ENCODE results near the gene NUDT2. TPM values are rescaled to one million over a fixed set of nuclear protein-coding genes. Genes with fewer than 3 reads are reported as not detected.

Gene NUDT2
- total RNA-seq, 2 experiments from 2014 or later, result 23.8 to 28.0 TPM

GRCh38 chr9:34318163-34318790, 11.1 kb upstream of the NUDT2 start:
- no peak overlapping the region for H3K4me3 ChIP-seq (ENCODE audit: low read depth, low read length, poor library complexity, severe bottlenecking)
- DNase-seq (ENCODE audit: low spot score), result no peak
- BruUV-seq (replicated peaks), result no TSS peak
- peaks cover 2% of the 10 kb centered on the region for H3K4me1 ChIP-seq (ENCODE audit: insufficient read depth, low read length, poor library complexity, severe bottlenecking)
- peaks cover 22% of the 10 kb centered on the region; the same call in 1 of the 2 replicates for H3K79me2 ChIP-seq (ENCODE audit: insufficient read depth, low read depth, low read length)
- no peak overlapping the region for H2AFZ ChIP-seq (ENCODE audit: low read length)
- H3K9me3 ChIP-seq (ENCODE audit: low read length), result 0 out of 2 replicates have a peak, but pooled peaks cover 3% of the 10 kb centered on the region
- no peak overlapping the region for H3K4me2 ChIP-seq (ENCODE audit: low read length)
- intact Hi-C loops (cut with micrococcal nuclease; ENCODE audit: unreplicated experiment), result loop anchor here (5.0 kb wide), 1 partner anchor 36 kb away; no protein-coding TSS in a partner anchor
- H3K36me3 ChIP-seq (ENCODE audit: insufficient read depth, low read length), result peaks cover 16% of the 10 kb centered on the region
- TF ChIP-seq, protein P1, sequence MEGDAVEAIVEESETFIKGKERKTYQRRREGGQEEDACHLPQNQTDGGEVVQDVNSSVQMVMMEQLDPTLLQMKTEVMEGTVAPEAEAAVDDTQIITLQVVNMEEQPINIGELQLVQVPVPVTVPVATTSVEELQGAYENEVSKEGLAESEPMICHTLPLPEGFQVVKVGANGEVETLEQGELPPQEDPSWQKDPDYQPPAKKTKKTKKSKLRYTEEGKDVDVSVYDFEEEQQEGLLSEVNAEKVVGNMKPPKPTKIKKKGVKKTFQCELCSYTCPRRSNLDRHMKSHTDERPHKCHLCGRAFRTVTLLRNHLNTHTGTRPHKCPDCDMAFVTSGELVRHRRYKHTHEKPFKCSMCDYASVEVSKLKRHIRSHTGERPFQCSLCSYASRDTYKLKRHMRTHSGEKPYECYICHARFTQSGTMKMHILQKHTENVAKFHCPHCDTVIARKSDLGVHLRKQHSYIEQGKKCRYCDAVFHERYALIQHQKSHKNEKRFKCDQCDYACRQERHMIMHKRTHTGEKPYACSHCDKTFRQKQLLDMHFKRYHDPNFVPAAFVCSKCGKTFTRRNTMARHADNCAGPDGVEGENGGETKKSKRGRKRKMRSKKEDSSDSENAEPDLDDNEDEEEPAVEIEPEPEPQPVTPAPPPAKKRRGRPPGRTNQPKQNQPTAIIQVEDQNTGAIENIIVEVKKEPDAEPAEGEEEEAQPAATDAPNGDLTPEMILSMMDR (conservative IDR thresholded peaks at IDR 0.05; ENCODE audit: low read length), result no peak
- TF ChIP-seq EZH2phosphoT487 (IDR thresholded peaks at IDR 0.05; ENCODE audit: borderline replicate concordance, low read depth, low read length), result no peak
- H4K20me1 ChIP-seq (ENCODE audit: insufficient read depth, low read length), result no peaks in the 10 kb centered on the region
- H3K9me2 ChIP-seq (ENCODE audit: insufficient read depth, low read length), result no peaks in the 10 kb centered on the region
- H3K27ac ChIP-seq (ENCODE audit: low read depth, low read length, poor library complexity, severe bottlenecking), result no peak overlapping the region
- POLR2A ChIA-PET, result interaction anchor here (1.2 kb wide), 1 partner anchor 10 kb away, joined by 3 read pairs; no protein-coding TSS in a partner anchor
- CTCF ChIA-PET (ENCODE audit: unreplicated experiment), result no interaction called here

GRCh38 chr9:34321451-34321850, 7.9 kb upstream of the NUDT2 start:
- intact Hi-C loops (cut with micrococcal nuclease; ENCODE audit: unreplicated experiment), result no loop called here
- Histone ChIP-seq H3K4me1 (ENCODE audit: insufficient read depth, low read length, poor library complexity, severe bottlenecking) (peaks cover 16% of the 10 kb centered on the region), H3K27ac (ENCODE audit: low read depth, low read length, poor library complexity, severe bottlenecking) (no peak overlapping the region), H3K36me3 (ENCODE audit: insufficient read depth, low read length) (peaks cover 6% of the 10 kb centered on the region), H3K9me3 (ENCODE audit: low read length) (no peaks in the 10 kb centered on the region), H2AFZ (ENCODE audit: low read length) (no peak overlapping the region), H3K4me2 (ENCODE audit: low read length) (no peak overlapping the region), H3K79me2 (ENCODE audit: insufficient read depth, low read depth, low read length) (peaks cover 44% of the 10 kb centered on the region; the same call in 1 of the 2 replicates), H3K9me2 (ENCODE audit: insufficient read depth, low read length) (no peaks in the 10 kb centered on the region), H3K4me3 (ENCODE audit: low read depth, low read length, poor library complexity, severe bottlenecking) (no peak overlapping the region), H4K20me1 (ENCODE audit: insufficient read depth, low read length) (0 out of 2 replicates have a peak, but pooled peaks cover 3% of the 10 kb centered on the region)
- POLR2A ChIA-PET, result interaction anchor here (0.6 kb wide), 3 partner anchors 12 to 317 kb away, joined by 3 to 4 read pairs (median 3); no protein-coding TSS in a partner anchor
- TF ChIP-seq, protein P1 (conservative IDR thresholded peaks at IDR 0.05; ENCODE audit: low read length), result no peak
- TF ChIP-seq EZH2phosphoT487 (IDR thresholded peaks at IDR 0.05; ENCODE audit: borderline replicate concordance, low read depth, low read length), result no peak
- BruUV-seq (replicated peaks), result no TSS peak
- DNase-seq (ENCODE audit: low spot score), result no peak
- CTCF ChIA-PET (ENCODE audit: unreplicated experiment), result no interaction called here
